GM13977 (cell line): ENCODE measurements around the gene THPO.

ENCODE experiments used
- DNase-seq: peaks from one replicate; pipeline ENCODE4 v3.0.0; 2012; ENCODE audit warnings: low spot score
- CTCF ChIP-seq: IDR thresholded peaks from 2 replicates; pipeline ENCODE4 v1.5.1; 2012; ENCODE audit warnings: mild to moderate bottlenecking, control low read depth; ENCODE audit not compliant: insufficient read depth; ENCODE audit errors: extremely low read depth, missing control alignments
- in situ Hi-C: fragments of 300-500 bp; cut with MboI; formaldehyde crosslinking; loops from one replicate; pipeline ENCODE4 v1.12.0; 2022; ENCODE audit warnings: low sequenced_read_pairs, low pct_unique_long_range_greater_than_20kb, mixed read lengths, inconsistent platforms; ENCODE audit not compliant: unreplicated experiment

Gene THPO

DNA sequence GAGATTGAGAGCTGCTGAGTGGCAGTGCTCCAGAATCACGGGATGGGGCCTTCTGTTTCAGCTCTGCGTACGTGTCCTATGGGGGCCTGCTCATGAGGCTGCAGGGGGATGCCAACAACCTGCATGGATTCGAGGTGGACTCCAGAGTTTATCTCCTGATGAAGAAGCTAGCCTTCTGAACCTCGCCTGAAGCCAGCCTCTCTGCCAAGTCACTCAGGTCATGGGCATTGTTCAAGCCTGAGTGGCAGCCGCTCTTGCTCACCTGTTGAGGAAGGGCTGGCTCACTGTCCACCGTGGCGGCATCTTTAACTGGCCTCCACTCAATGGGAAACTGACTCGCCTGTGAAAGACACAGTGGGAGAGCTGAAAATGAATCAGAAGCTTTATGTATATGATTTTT, 9.9 kb downstream of the THPO start:
- in situ Hi-C loops, result no loop called here
- no peak for TF ChIP-seq CTCF
- DNase-seq, result no peak

DNA sequence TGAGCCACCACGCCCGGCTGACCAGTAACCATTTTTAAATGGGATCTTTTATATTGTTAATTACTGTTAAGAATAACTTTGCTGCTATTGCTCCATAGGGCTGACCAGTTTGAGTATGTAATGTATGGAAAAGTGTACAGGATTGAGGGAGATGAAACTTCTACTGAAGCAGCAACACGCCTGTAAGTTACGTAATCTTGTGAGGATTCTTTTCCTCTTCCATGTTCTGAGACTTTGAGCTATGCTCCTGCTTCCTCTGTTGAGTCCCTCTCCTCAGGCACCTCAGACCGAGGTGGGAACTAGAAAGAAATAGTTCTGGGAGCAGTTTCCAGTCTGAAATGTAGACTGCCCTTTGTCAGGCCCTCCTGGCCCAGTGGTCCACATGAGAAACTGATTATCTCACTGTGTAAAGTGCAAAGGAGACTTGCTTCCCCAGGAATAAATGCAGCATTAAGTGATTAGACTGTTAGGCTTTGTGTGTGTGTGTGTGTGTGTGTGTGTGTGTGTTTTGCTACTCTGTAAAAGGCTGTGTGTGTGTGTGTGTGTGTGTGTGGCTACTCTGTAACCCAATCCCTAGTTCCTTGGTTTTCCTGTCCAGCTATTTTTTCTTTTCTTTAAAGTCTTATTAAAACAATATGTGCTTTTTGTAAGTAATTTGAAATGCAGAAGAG, 11.3 kb downstream of the THPO start:
- in situ Hi-C loops, result no loop called here
- no peak for TF ChIP-seq CTCF
- no peak for DNase-seq

DNA sequence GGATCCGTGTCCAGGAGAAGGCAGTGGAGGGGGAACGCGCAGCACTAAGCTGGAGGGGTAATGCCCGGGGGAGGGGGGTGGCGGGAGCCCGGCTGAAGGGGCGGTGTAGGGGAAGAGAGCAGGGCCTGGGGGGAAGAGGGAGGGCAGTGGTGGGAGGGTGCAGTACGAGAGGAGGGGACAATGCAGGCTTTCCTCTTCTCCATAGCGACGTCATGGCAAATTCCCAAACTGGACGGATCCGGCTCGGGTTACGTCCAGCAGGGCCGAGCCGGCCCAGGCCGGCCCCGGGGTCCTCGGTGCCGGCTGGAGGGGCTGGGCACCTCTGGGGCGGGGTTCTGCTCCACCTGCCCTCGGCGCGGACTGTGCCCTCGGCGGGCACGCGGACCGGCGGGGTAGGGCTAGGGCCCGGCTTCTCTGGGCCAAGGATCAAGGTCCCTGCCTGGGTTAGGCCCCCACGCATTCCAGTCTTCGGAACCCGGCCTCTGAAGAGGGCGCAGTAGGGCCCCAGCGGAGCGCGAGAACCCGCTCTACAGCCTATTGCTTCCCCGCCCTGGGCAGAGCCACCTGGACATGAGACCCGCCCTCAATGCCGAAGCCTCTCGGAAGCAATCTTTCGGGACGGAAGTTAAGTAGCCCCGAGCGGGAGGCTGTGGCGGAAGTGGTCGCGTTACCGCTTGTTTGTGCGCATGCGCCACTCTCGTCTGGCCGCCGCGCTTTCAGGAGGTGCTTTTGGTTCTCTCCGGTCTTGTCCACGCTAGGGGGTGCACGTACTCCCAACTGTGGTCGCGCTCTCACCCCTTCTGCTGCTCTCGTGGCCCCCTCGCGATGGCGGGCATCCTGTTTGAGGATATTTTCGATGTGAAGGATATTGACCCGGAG, 15.1 kb downstream of the THPO start:
- peak; percentile 77 for TF ChIP-seq CTCF
- peak; percentile 98 for DNase-seq
- in situ Hi-C loops, result no loop called here

GRCh38 chr3:184361932-184362667, 15.9 kb downstream of the THPO start:
- DNase-seq, result peak; percentile 70
- in situ Hi-C loops, result no loop called here
- TF ChIP-seq CTCF, result no peak

DNA sequence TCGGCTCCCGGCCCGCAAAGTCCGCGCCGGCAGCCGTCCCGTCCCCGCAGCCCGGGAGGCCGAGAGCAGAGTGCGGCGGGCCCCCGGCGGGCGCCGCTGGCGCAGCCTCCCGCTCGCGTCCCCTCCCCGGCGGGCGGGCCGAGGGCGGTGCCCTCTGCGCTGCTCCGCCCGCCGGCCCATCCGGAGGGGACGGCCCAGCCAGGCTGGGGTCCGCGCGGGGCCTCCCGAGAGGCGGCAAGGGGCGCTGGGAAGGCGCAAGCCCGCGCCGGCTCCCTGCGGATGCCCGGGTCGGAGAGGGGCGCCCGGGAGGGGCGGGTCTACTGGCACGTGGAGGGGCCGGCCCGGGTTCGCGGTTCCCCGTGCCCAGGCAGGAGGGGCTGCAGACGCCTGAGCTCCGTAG, 16.5 kb downstream of the THPO start, which contains the start of the genes CLCN2 and POLR2H:
Gene CLCN2, minus strand, starts transcription at position 74 of the 400 bp plus-strand sequence. CDS start 126 bp downstream, outside the sequence.
Gene POLR2H, plus strand, starts transcription at position 179 of the 400 bp plus-strand sequence. CDS start 1,783 bp downstream, outside the sequence.
- TF ChIP-seq CTCF, result no peak
- in situ Hi-C loops, result no loop called here

GRCh38 chr3:184360929-184361531, 17.0 kb downstream of the THPO start:
- in situ Hi-C loops, result no loop called here
- DNase-seq, result no peak
- no peak for TF ChIP-seq CTCF

More for the DNA sequence above, 16.5 kb downstream of the THPO start, which contains the start of the genes CLCN2 and POLR2H:
- DNase-seq, result peak; percentile 83
